ENCODE measurements around the gene MALT1. TPM values are rescaled to one million over a fixed set of nuclear protein-coding genes. Genes with fewer than 3 reads are reported as not detected.

MALT1 gene
- total and polyA plus RNA-seq, 2 donors (not counting 1 experiment from before 2014, with no cell fraction given), result 42.4 to 81.2 TPM

GRCh38 chr18:58788470-58788869, 117.2 kb downstream of the MALT1 start:
- H3K4me1 ChIP-seq (ENCODE audit: control insufficient read depth in 2 of 2, insufficient read depth in 2 of 2, low read length in 2 of 2), result peaks cover 2 to 13% of the 10 kb centered on the region in 2 donors
- no peaks in the 10 kb centered on the region for H3K27me3 ChIP-seq (replicated peaks in 1 of 4; ENCODE audit: control extremely low read depth in 1 of 4, control insufficient read depth in 3 of 4, insufficient read depth in 4 of 4, low read length in 3 of 4)
- no peaks in the 10 kb centered on the region for H3K9me3 ChIP-seq (ENCODE audit: control extremely low read depth in 1 of 3, control insufficient read depth in 2 of 3, insufficient read depth in 1 of 3, low read length in 2 of 3)
- TF ChIP-seq EZH2 (IDR thresholded peaks at IDR 0.05; ENCODE audit: borderline replicate concordance, insufficient read depth, low read depth, low read length, poor library complexity, severe bottlenecking), result no peak
- TF ChIP-seq, protein P1, sequence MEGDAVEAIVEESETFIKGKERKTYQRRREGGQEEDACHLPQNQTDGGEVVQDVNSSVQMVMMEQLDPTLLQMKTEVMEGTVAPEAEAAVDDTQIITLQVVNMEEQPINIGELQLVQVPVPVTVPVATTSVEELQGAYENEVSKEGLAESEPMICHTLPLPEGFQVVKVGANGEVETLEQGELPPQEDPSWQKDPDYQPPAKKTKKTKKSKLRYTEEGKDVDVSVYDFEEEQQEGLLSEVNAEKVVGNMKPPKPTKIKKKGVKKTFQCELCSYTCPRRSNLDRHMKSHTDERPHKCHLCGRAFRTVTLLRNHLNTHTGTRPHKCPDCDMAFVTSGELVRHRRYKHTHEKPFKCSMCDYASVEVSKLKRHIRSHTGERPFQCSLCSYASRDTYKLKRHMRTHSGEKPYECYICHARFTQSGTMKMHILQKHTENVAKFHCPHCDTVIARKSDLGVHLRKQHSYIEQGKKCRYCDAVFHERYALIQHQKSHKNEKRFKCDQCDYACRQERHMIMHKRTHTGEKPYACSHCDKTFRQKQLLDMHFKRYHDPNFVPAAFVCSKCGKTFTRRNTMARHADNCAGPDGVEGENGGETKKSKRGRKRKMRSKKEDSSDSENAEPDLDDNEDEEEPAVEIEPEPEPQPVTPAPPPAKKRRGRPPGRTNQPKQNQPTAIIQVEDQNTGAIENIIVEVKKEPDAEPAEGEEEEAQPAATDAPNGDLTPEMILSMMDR (IDR thresholded peaks at IDR 0.05), result no peak
- Mint-ChIP-seq H3K4me3 (no peak overlapping the region), H3K27ac (no peak overlapping the region), H3K9me3 (ENCODE audit: insufficient read depth) (no peaks in the 10 kb centered on the region), H3K27me3 (no peaks in the 10 kb centered on the region), H3K4me1 (peaks cover 8% of the 10 kb centered on the region)
- ATAC-seq (ENCODE audit: low read depth) (no peak), DNase-seq (no peak)
- H3K4me3 ChIP-seq (ENCODE audit: control extremely low read depth in 1 of 5, extremely low read depth in 1 of 5, insufficient read depth in 1 of 5, low read depth in 2 of 5, low read length in 4 of 5), result no peak overlapping the region
- no peak overlapping the region for H3K4me2 ChIP-seq (replicated peaks; ENCODE audit: low read depth, low read length, poor library complexity, severe bottlenecking)
- H4K20me1 ChIP-seq (ENCODE audit: control insufficient read depth, insufficient read depth, low read length, poor library complexity, severe bottlenecking), result no peaks in the 10 kb centered on the region
- no peak overlapping the region for H3K9ac ChIP-seq (ENCODE audit: low read length)
- no peaks in the 10 kb centered on the region for H3K79me2 ChIP-seq (ENCODE audit: control insufficient read depth, insufficient read depth, low read length)
- 100% methylated on average over 1 of the region's 3 CpGs for WGBS (ENCODE audit: insufficient coverage)
- H2AFZ ChIP-seq (ENCODE audit: insufficient read depth, low read depth, low read length, poor library complexity, severe bottlenecking), result no peak overlapping the region
- CTCF ChIA-PET, result interaction anchor here (17.8 kb wide), 1 partner anchor 277 kb away, joined by 471 read pairs; no protein-coding TSS in a partner anchor
- H3K36me3 ChIP-seq (replicated peaks in 1 of 2; ENCODE audit: control extremely low read depth in 1 of 2, control insufficient read depth in 1 of 2, extremely low read depth in 1 of 2, insufficient read depth in 2 of 2, low read length in 1 of 2), result no peaks in the 10 kb centered on the region
- H3K27ac ChIP-seq (ENCODE audit: low read length in 2 of 2), result no peak overlapping the region
- intact Hi-C loops (cut with micrococcal nuclease), result loop anchor here (10.0 kb wide), 2 partner anchors 76 to 176 kb away; partner anchors contain the start of gene ZNF532
- POLR2A ChIA-PET, result no interaction called here

DNA sequence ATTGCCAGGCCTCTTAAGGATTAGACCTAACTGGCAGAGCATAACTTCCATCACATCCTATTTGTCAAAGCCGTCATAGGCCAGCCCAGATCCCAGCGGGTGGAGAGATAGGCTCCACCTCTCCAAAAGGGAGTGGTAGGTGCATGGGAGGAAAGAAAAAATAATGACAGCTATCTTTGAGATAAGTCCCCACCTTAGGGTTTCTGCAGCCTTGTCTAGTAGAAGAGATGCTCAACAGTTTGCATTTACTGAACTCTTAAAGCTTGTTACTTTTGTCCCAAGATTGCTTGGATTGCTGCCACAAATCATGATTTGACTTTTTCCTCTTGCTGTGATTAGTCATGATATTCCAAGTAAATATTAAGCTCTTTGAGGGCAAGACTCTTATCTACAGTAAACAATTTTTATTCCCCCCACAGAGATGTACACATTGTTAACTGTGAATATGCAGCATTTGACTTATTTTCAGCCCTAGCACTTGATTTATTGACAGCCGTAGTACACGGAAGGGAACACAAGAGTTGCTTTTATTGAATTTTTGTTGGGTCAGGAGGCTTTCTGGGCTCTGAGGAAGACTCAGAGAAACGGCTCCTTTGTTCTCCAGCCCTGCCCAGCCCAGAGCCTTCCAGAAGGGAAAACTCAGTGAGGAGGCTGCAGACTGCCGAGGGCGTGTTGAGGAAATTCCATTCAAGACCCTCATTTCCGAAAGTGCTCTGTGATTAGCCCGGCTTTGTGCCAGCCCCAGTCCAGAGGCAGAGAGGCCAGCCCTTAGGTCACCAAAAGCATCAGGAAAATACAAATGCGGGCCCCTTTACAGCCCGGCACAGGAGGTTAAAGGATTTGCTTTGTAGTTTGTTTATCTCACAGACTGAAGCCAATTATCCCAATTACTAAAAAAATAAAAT, 118.0 kb downstream of the MALT1 start:
- Mint-ChIP-seq H3K9me3 (ENCODE audit: insufficient read depth) (no peaks in the 10 kb centered on the region), H3K4me3 (no peak overlapping the region), H3K27ac (no peak overlapping the region), H3K4me1 (peaks cover 8% of the 10 kb centered on the region), H3K27me3 (no peaks in the 10 kb centered on the region)
- Histone ChIP-seq H3K27ac (ENCODE audit: low read length in 2 of 2) (no peak overlapping the region), H3K4me3 (ENCODE audit: control extremely low read depth in 1 of 5, extremely low read depth in 1 of 5, insufficient read depth in 1 of 5, low read depth in 2 of 5, low read length in 4 of 5) (no peak overlapping the region), H3K9me3 (ENCODE audit: control extremely low read depth in 1 of 3, control insufficient read depth in 2 of 3, insufficient read depth in 1 of 3, low read length in 2 of 3) (no peaks in the 10 kb centered on the region), H3K79me2 (ENCODE audit: control insufficient read depth, insufficient read depth, low read length) (no peaks in the 10 kb centered on the region), H3K4me2 (replicated peaks; ENCODE audit: low read depth, low read length, poor library complexity, severe bottlenecking) (no peak overlapping the region), H3K9ac (ENCODE audit: low read length) (no peak overlapping the region), H3K27me3 (replicated peaks in 1 of 4; ENCODE audit: control extremely low read depth in 1 of 4, control insufficient read depth in 3 of 4, insufficient read depth in 4 of 4, low read length in 3 of 4) (no peaks in the 10 kb centered on the region), H3K4me1 (ENCODE audit: control insufficient read depth in 2 of 2, insufficient read depth in 2 of 2, low read length in 2 of 2) (peaks cover 2 to 13% of the 10 kb centered on the region in 2 donors), H4K20me1 (ENCODE audit: control insufficient read depth, insufficient read depth, low read length, poor library complexity, severe bottlenecking) (no peaks in the 10 kb centered on the region), H3K36me3 (replicated peaks in 1 of 2; ENCODE audit: control extremely low read depth in 1 of 2, control insufficient read depth in 1 of 2, extremely low read depth in 1 of 2, insufficient read depth in 2 of 2, low read length in 1 of 2) (no peaks in the 10 kb centered on the region), H2AFZ (ENCODE audit: insufficient read depth, low read depth, low read length, poor library complexity, severe bottlenecking) (no peak overlapping the region)
- CTCF ChIA-PET, result interaction anchor here (17.8 kb wide), 1 partner anchor 276 kb away, joined by 471 read pairs; no protein-coding TSS in a partner anchor
- DNase-seq, result no peak
- TF ChIP-seq, protein P1 (IDR thresholded peaks at IDR 0.05), result no peak
- TF ChIP-seq EZH2 (IDR thresholded peaks at IDR 0.05; ENCODE audit: borderline replicate concordance, insufficient read depth, low read depth, low read length, poor library complexity, severe bottlenecking), result no peak
- no peak for ATAC-seq (ENCODE audit: low read depth)
- intact Hi-C loops (cut with micrococcal nuclease), result loop anchor here (10.0 kb wide), 2 partner anchors 76 to 176 kb away; partner anchors contain the start of gene ZNF532
- 97% methylated on average over 7 of the region's 11 CpGs for WGBS (ENCODE audit: insufficient coverage)
- POLR2A ChIA-PET, result no interaction called here

All from B cell (primary cell).